Prostate gland (tissue), 2 donors: ENCODE results near the gene CMTM4. TPM values are rescaled to one million over a fixed set of nuclear protein-coding genes. Genes with fewer than 3 reads are reported as not detected.
"Not testable (repeated sequence)": the region's sequence is repeated elsewhere in the genome, so short reads cannot be mapped to it uniquely, and the experiment has no call there.

ENCODE experiments used
- DNase-seq: peaks from one replicate; pipeline ENCODE4 v3.0.0-alpha.2; 2019; ENCODE audit warnings: low spot score
- H3K27ac ChIP-seq, 2 donors: fragments of 200-600 bp; sonication (generic); 2 replicates each; pipeline ENCODE4 v1.5.1; 2017 to 2019
- H3K27me3 ChIP-seq: fragments of 200-600 bp; sonication (generic); replicated peaks from 2 replicates; pipeline ENCODE4 v1.5.1; 2019; ENCODE audit not compliant: insufficient read depth
- H3K36me3 ChIP-seq, 2 donors: fragments of 200-600 bp; sonication (generic); 1 replicate in 1 of 2; 2 replicates in 1 of 2; pipeline versions ENCODE4 v1.5.1 to v1.8.1; 2017 to 2019
- H3K4me1 ChIP-seq: fragments of 200-600 bp; sonication (generic); replicated peaks from 2 replicates; pipeline ENCODE4 v1.5.1; 2019
- H3K4me3 ChIP-seq, 2 donors: fragments of 200-600 bp; sonication (generic); 2 replicates each; pipeline ENCODE4 v1.5.1; 2017 to 2019
- H3K9me3 ChIP-seq: fragments of 200-600 bp; sonication (generic); 2 replicates; pipeline ENCODE4 v1.5.1; 2017
- CTCF ChIP-seq, 4 experiments: fragments of 200-600 bp in 2 of 4; fragments of 450-650 bp in 2 of 4; sonication (generic) in 2 of 4; IDR thresholded peaks; 1 replicate in 3 of 4; 2 replicates in 1 of 4; pipeline ENCODE4 v1.5.1; 2016 to 2019; ENCODE audit warnings: antibody characterized with exemption in 4 of 4, mild to moderate bottlenecking in 2 of 4, moderate library complexity in 2 of 4
- POLR2A ChIP-seq: fragments of 450-650 bp; IDR thresholded peaks from one replicate; pipeline ENCODE4 v1.6.1; 2016; ENCODE audit warnings: antibody characterized with exemption, mild to moderate bottlenecking
- POLR2AphosphoS5 ChIP-seq: sonication (generic); formaldehyde crosslinking; IDR thresholded peaks from one replicate; pipeline ENCODE4 v1.6.1; 2017; ENCODE audit warnings: antibody characterized with exemption
- WGBS: methylation state at CpG from one replicate; pipeline ENCODE4 v1.1.5; 2018; 5-methylcytosine and 5-hydroxymethylcytosine counted together
- intact Hi-C: fragments of 100-400 bp; cut with DNase I; formaldehyde crosslinking; loops from one replicate; pipeline ENCODE4 v1.14.2; 2022
- total RNA-seq, 2 donors: library from RNA; depleted of rRNA; stranded (reverse); fragments of >200 nt; gene quantifications; one replicate each; pipeline ENCODE4 v1.1.0, GENCODE V29; 2016

CMTM4 gene
- total RNA-seq, 2 donors from 2014 or later = 46.9 to 57.7 TPM

GRCh38 chr16:66662445-66663194 lies 33.9 kb downstream of the CMTM4 start:
- H3K36me3 ChIP-seq = no peaks in the 10 kb centered on the region
- H3K27ac ChIP-seq = peak overlapping the region in 1 of 2 donors; percentile 60
- WGBS = 68% methylated on average over 7 of the region's 7 CpGs
- intact Hi-C loops = loop anchor here (5.0 kb wide), 1 partner anchor 35 kb away; the partner anchor contains the start of gene CMTM4
- no peak for TF ChIP-seq POLR2A
- peak; percentile 8 for TF ChIP-seq POLR2AphosphoS5
- TF ChIP-seq CTCF (IDR thresholded peaks at IDR 0.05) = peak in 2 of 4 experiments; percentile 34 to 47
- no peaks in the 10 kb centered on the region for H3K9me3 ChIP-seq
- no peak overlapping the region for H3K4me3 ChIP-seq
- H3K4me1 ChIP-seq = no peaks in the 10 kb centered on the region
- no peak for DNase-seq
- no peaks in the 10 kb centered on the region for H3K27me3 ChIP-seq

- not testable (repeated sequence) for H3K27me3 ChIP-seq, H3K36me3 ChIP-seq, H3K4me1 ChIP-seq, H3K9me3 ChIP-seq, H3K4me3 ChIP-seq, DNase-seq
- peak overlapping the region; percentile 57 to 60 for H3K27ac ChIP-seq
- intact Hi-C loops = loop anchor here (5.0 kb wide), 1 partner anchor 35 kb away; the partner anchor contains the start of gene CMTM4
- 73% methylated on average over 6 of the region's 6 CpGs for WGBS
These were observed 34.7 kb downstream of the CMTM4 start for GRCh38 chr16:66661671-66662346.

- DNase-seq = no peak
- no peaks in the 10 kb centered on the region for H3K36me3 ChIP-seq
- WGBS = 50% methylated on average over 4 of the region's 4 CpGs
- no peaks in the 10 kb centered on the region for H3K9me3 ChIP-seq
- peak overlapping the region; percentile 57 to 60 for H3K27ac ChIP-seq
- intact Hi-C loops = loop anchor here (5.0 kb wide), 1 partner anchor 36 kb away; the partner anchor contains the start of gene CMTM4
- no peaks in the 10 kb centered on the region for H3K4me1 ChIP-seq
- no peak overlapping the region for H3K4me3 ChIP-seq
- H3K27me3 ChIP-seq = no peaks in the 10 kb centered on the region
- TF ChIP-seq POLR2AphosphoS5 = no peak
- no peak for TF ChIP-seq POLR2A
- TF ChIP-seq CTCF (IDR thresholded peaks at IDR 0.05) = no peak
These were observed 35.4 kb downstream of the CMTM4 start for GRCh38 chr16:66661210-66661560.

GRCh38 chr16:66660422-66661209 lies 35.9 kb downstream of the CMTM4 start:
- peak; percentile 62 for DNase-seq
- peak overlapping the region; percentile 57 to 60 for H3K27ac ChIP-seq

More at GRCh38 chr16:66660422-66661209, 35.9 kb downstream of the CMTM4 start:
- no peaks in the 10 kb centered on the region for H3K9me3 ChIP-seq
- no peaks in the 10 kb centered on the region for H3K27me3 ChIP-seq
- intact Hi-C loops = loop anchor here (5.0 kb wide), 1 partner anchor 37 kb away; the partner anchor contains the start of gene CMTM4
- peak; percentile 64 for TF ChIP-seq POLR2AphosphoS5
- peak in 3 of 4 experiments; percentile 11 to 27 (median 17) for TF ChIP-seq CTCF (IDR thresholded peaks at IDR 0.05)
- TF ChIP-seq POLR2A = no peak
- H3K4me3 ChIP-seq = no peak overlapping the region
- WGBS = 6% methylated on average over 9 of the region's 9 CpGs
- no peaks in the 10 kb centered on the region for H3K4me1 ChIP-seq
- H3K36me3 ChIP-seq = no peaks in the 10 kb centered on the region
